ENCODE measurements around the gene ZNF25.

The ZNF25 gene

GRCh38 chr10:37906382-37906781, 70.1 kb downstream of the ZNF25 start:
- no peaks in the 10 kb centered on the region for H3K36me3 ChIP-seq (ENCODE audit: insufficient read depth)
- no peaks in the 10 kb centered on the region for H3K4me1 ChIP-seq (ENCODE audit: low read depth, poor library complexity, severe bottlenecking)
- no peaks in the 10 kb centered on the region for H4K20me1 ChIP-seq (ENCODE audit: insufficient read depth)
- no peaks in the 10 kb centered on the region for H3K79me2 ChIP-seq (ENCODE audit: insufficient read depth, low read depth)
- no peak overlapping the region for H2AFZ ChIP-seq (ENCODE audit: low read depth)
- no peak overlapping the region for H3K4me3 ChIP-seq (IDR thresholded peaks at IDR 0.05; ENCODE audit: insufficient read depth, low read depth, low read length)
- H3K4me2 ChIP-seq: no peak overlapping the region
- no peak overlapping the region for H3K9ac ChIP-seq
- H3K27ac ChIP-seq: no peak overlapping the region
- no peak for TF ChIP-seq CTCF (conservative IDR thresholded peaks at IDR 0.05; ENCODE audit: low read depth, low read length)
- H3K27me3 ChIP-seq (ENCODE audit: insufficient read depth, low read depth): no peaks in the 10 kb centered on the region
